Liver (tissue), 9 donors: Measurements from ENCODE around the gene LPCAT1. TPM values are rescaled to one million over a fixed set of nuclear protein-coding genes. Genes with fewer than 3 reads are reported as not detected.

Source experiments
- DNase-seq: peaks from one replicate; pipeline ENCODE4 v3.0.0-alpha.2; 2017; ENCODE audit warnings: low spot score
- H3K27ac ChIP-seq, 2 donors: one replicate each; pipeline ENCODE4 v1.7.0; 2013; ENCODE audit warnings: inconsistent platforms in 2 of 2, low read length in 2 of 2, control low read depth in 1 of 2, low read depth in 1 of 2, mild to moderate bottlenecking in 1 of 2
- H3K27me3 ChIP-seq, 4 donors: one replicate each; pipeline versions ENCODE4 v1.6.1 to v1.7.0; 2013; ENCODE audit warnings: low read length in 3 of 4, inconsistent platforms in 1 of 4, mild to moderate bottlenecking in 1 of 4, moderate library complexity in 1 of 4; ENCODE audit not compliant: control insufficient read depth in 4 of 4, insufficient read depth in 4 of 4
- H3K36me3 ChIP-seq, 4 donors: one replicate each; pipeline versions ENCODE4 v1.6.1 to v1.7.0; 2013; ENCODE audit warnings: low read length in 3 of 4, mild to moderate bottlenecking in 3 of 4, low read depth in 1 of 4, moderate library complexity in 1 of 4; ENCODE audit not compliant: control insufficient read depth in 4 of 4, insufficient read depth in 3 of 4
- H3K4me1 ChIP-seq, 4 donors: one replicate each; pipeline versions ENCODE4 v1.6.1 to v1.7.0; 2013; ENCODE audit warnings: low read length in 3 of 4, mild to moderate bottlenecking in 3 of 4, moderate library complexity in 1 of 4; ENCODE audit not compliant: control insufficient read depth in 4 of 4, insufficient read depth in 4 of 4
- H3K4me3 ChIP-seq, 3 donors: one replicate each; pipeline versions ENCODE4 v1.6.1 to v1.7.0; 2013; ENCODE audit warnings: low read length in 3 of 3, control low read depth in 1 of 3, low read depth in 1 of 3, mild to moderate bottlenecking in 1 of 3
- H3K9ac ChIP-seq, 2 donors: one replicate each; pipeline ENCODE4 v1.7.0; 2013; ENCODE audit warnings: low read length in 2 of 2, mild to moderate bottlenecking in 2 of 2, moderate library complexity in 2 of 2, control low read depth in 1 of 2, low read depth in 1 of 2
- H3K9me3 ChIP-seq, 4 donors: one replicate each; pipeline versions ENCODE4 v1.6.1 to v1.7.0; 2013; ENCODE audit warnings: low read length in 3 of 4; ENCODE audit not compliant: control insufficient read depth in 4 of 4
- EGR1 ChIP-seq, 2 donors: IDR thresholded peaks; 2 replicates each; pipeline ENCODE4 v1.6.1; 2016 to 2018; ENCODE audit warnings: antibody characterized with exemption in 2 of 2, low read depth in 2 of 2
- GABPA ChIP-seq, 2 donors: IDR thresholded peaks in 1 of 2; conservative IDR thresholded peaks in 1 of 2; 2 replicates each; pipeline ENCODE4 v1.6.1; 2016; ENCODE audit warnings: antibody characterized with exemption in 2 of 2, mild to moderate bottlenecking in 1 of 2, moderate library complexity in 1 of 2
- HNF4A ChIP-seq, 2 donors: conservative IDR thresholded peaks; 2 replicates each; pipeline ENCODE4 v1.6.1; 2016; ENCODE audit warnings: antibody characterized with exemption in 2 of 2, mild to moderate bottlenecking in 2 of 2
- HNF4G ChIP-seq: IDR thresholded peaks from 2 replicates; pipeline ENCODE4 v1.6.1; 2016; ENCODE audit warnings: antibody characterized with exemption
- JUND ChIP-seq, 2 donors: IDR thresholded peaks; 2 replicates each; pipeline ENCODE4 v1.6.1; 2016; ENCODE audit warnings: antibody characterized with exemption in 2 of 2
- NR2F2 ChIP-seq: IDR thresholded peaks from 2 replicates; pipeline ENCODE4 v1.6.1; 2016; ENCODE audit warnings: antibody characterized with exemption
- RAD21 ChIP-seq, 2 donors: IDR thresholded peaks; 2 replicates each; pipeline ENCODE4 v1.6.1; 2016; ENCODE audit warnings: antibody characterized with exemption in 2 of 2, mild to moderate bottlenecking in 2 of 2
- RXRA ChIP-seq, 2 donors: IDR thresholded peaks; 2 replicates each; pipeline ENCODE4 v1.6.1; 2017 to 2018; ENCODE audit warnings: antibody characterized with exemption in 2 of 2, mild to moderate bottlenecking in 1 of 2
- SP1 ChIP-seq: IDR thresholded peaks from 2 replicates; pipeline ENCODE4 v1.6.1; 2018; ENCODE audit warnings: antibody characterized with exemption, mild to moderate bottlenecking
- TAF1 ChIP-seq: conservative IDR thresholded peaks from 2 replicates; pipeline ENCODE4 v1.6.1; 2016; ENCODE audit warnings: antibody characterized with exemption, mild to moderate bottlenecking
- YY1 ChIP-seq: IDR thresholded peaks from 2 replicates; pipeline ENCODE4 v1.6.1; 2016; ENCODE audit warnings: antibody characterized with exemption, mild to moderate bottlenecking
- WGBS: extraction: QIAGEN DNeasy Blood & Tissue Kit; methylation state at CpG from one replicate; pipeline ENCODE4 v1.1.7; 2013; 5-methylcytosine and 5-hydroxymethylcytosine counted together
- polyA plus RNA-seq, 2 donors: library from polyadenylated mRNA; stranded (reverse) in 1 of 2; unstranded in 1 of 2; fragments of 200-250 nt in 1 of 2; fragments of >200 nt in 1 of 2; fragmentation: Nextera tagmentation in 1 of 2; extraction: Ambion mirVana in 1 of 2; gene quantifications; one replicate each; pipeline versions ENCODE4 v1.2.1 to v1.2.3, GENCODE V29; 2013 to 2015
- total RNA-seq, 2 donors: library from RNA; depleted of rRNA; stranded (reverse); fragments of >200 nt; gene quantifications; one replicate each; pipeline ENCODE4 v1.2.3, GENCODE V29; 2014
- TF ChIP-seq, protein P1 (sequence below): IDR thresholded peaks from 2 replicates; pipeline ENCODE4 v1.6.1; 2016; ENCODE audit warnings: antibody characterized with exemption, mild to moderate bottlenecking
- TF ChIP-seq, protein P2 (sequence below): fragments of 150-350 bp; IDR thresholded peaks from 2 replicates; pipeline ENCODE4 v1.5.1; 2017; ENCODE audit warnings: improper control_type of control experiment, low read depth, low read length; ENCODE audit not compliant: missing input control
- TF ChIP-seq, protein P3 (sequence below): IDR thresholded peaks from 2 replicates; pipeline ENCODE4 v1.6.1; 2016; ENCODE audit warnings: antibody characterized with exemption
- donor health status: healthy.
- donor health status: healthy.
- donor health status: healthy.
- donor health status: healthy.
- donor health status: healthy.

LPCAT1 gene
- total and polyA plus RNA-seq, 4 donors = 1.5 to 12.8 (median 9.9) TPM

DNA sequence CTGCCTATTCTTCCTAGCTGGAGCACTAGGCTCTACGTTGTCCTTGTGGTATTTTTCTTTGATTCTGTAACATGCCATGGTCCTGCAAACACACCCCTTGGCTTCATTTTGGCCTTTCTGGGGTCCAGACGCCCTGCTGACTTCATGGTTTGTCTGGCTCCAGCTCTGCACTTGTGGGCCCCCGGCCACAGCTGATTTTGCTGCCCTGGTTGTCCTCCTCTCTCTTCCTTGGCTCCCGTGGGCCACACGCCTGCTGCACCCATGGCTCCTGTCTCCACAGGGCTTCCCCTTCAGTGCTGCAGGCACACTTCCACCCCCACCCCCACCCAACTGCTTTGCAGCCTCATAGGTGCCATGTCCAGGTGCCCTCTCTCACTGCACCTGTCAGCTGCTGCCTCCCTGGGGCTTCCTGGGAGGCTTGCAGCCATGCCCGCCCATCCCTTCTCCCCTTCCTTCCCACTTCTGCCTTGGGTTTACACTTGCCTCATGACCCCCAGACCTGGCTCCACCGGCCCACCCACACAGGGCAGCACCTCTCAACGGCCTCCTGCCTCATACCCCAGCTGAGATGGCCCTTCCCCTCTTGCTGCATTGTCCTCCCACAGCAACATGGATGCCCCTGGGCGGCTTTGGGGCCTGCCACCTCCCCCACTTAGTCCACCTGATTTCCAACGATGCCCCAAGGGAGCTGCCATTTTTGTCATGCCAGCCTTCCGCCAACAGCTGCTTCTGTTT lies 104.1 kb downstream of the LPCAT1 start (continued):
- TF ChIP-seq SP1 (no peak), TAF1 (no peak)

DNA sequence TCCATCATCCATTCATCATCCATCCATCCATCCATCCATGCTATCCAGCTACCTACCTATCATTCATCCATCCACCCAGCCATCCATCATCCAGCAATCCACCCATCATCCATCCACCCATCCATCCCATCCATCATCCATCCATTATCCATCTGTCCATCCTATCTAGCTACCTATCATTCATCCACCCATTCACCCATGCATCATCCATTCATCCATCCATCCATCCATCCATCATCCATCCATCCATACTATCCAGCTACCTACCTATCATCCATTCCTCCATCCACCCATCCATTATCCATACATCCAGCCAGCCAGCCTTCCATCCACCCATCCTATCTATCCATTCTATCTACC lies 104.9 kb downstream of the LPCAT1 start:
- no peak for DNase-seq
- Histone ChIP-seq H3K27ac (no peak overlapping the region), H3K4me1 (no peaks in the 10 kb centered on the region), H3K27me3 (no peaks in the 10 kb centered on the region), H3K36me3 (no peaks in the 10 kb centered on the region), H3K4me3 (no peak overlapping the region), H3K9me3 (no peaks in the 10 kb centered on the region), H3K9ac (no peak overlapping the region)
- TF ChIP-seq EGR1 (IDR thresholded peaks at IDR 0.05; ENCODE audit: low read depth in 2 of 2) = no peak
- TF ChIP-seq RXRA (IDR thresholded peaks at IDR 0.05) = no peak
- TF ChIP-seq HNF4A (conservative IDR thresholded peaks at IDR 0.05) = no peak
- no peak for TF ChIP-seq HNF4G
- TF ChIP-seq TAF1 = no peak

DNA sequence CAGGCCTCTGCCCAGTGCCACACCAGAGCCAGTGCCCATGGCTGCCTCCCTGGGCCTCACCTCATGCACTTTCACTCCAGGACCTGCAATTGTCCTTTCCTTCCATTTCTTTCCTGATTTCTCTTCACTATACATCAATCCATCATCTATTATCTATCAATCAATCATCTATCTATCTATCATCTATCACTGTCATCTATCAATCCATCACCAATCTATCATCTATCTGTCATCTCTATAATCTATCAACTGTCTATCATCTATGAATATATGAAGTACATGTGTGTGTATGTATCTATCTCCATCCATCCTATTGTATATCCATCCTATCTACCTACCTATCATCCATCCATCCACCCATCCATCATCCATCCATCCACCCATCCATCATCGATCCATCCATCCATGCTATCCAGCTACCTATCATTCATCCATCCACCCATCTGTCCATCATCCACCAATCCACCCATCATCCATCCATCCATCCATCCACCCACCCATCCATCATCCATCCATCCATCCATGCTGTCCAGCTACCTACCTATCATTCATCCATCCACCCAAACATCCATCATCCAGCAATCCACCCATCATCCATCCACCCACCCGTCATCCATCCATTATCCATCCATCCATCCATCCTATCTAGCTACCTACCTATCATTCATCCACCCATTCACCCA lies 105.4 kb downstream of the LPCAT1 start:
- TF ChIP-seq RAD21 (IDR thresholded peaks at IDR 0.05) (no peak), NR2F2 (no peak), JUND (IDR thresholded peaks at IDR 0.05) (no peak), RXRA (IDR thresholded peaks at IDR 0.05) (no peak), TAF1 (no peak), YY1 (no peak), GABPA (IDR thresholded peaks at IDR 0.05 in 1 of 2, conservative IDR thresholded peaks at IDR 0.05 in 1 of 2) (no peak)
- TF ChIP-seq, protein P1, sequence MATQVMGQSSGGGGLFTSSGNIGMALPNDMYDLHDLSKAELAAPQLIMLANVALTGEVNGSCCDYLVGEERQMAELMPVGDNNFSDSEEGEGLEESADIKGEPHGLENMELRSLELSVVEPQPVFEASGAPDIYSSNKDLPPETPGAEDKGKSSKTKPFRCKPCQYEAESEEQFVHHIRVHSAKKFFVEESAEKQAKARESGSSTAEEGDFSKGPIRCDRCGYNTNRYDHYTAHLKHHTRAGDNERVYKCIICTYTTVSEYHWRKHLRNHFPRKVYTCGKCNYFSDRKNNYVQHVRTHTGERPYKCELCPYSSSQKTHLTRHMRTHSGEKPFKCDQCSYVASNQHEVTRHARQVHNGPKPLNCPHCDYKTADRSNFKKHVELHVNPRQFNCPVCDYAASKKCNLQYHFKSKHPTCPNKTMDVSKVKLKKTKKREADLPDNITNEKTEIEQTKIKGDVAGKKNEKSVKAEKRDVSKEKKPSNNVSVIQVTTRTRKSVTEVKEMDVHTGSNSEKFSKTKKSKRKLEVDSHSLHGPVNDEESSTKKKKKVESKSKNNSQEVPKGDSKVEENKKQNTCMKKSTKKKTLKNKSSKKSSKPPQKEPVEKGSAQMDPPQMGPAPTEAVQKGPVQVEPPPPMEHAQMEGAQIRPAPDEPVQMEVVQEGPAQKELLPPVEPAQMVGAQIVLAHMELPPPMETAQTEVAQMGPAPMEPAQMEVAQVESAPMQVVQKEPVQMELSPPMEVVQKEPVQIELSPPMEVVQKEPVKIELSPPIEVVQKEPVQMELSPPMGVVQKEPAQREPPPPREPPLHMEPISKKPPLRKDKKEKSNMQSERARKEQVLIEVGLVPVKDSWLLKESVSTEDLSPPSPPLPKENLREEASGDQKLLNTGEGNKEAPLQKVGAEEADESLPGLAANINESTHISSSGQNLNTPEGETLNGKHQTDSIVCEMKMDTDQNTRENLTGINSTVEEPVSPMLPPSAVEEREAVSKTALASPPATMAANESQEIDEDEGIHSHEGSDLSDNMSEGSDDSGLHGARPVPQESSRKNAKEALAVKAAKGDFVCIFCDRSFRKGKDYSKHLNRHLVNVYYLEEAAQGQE = no peak
- TF ChIP-seq, protein P2, sequence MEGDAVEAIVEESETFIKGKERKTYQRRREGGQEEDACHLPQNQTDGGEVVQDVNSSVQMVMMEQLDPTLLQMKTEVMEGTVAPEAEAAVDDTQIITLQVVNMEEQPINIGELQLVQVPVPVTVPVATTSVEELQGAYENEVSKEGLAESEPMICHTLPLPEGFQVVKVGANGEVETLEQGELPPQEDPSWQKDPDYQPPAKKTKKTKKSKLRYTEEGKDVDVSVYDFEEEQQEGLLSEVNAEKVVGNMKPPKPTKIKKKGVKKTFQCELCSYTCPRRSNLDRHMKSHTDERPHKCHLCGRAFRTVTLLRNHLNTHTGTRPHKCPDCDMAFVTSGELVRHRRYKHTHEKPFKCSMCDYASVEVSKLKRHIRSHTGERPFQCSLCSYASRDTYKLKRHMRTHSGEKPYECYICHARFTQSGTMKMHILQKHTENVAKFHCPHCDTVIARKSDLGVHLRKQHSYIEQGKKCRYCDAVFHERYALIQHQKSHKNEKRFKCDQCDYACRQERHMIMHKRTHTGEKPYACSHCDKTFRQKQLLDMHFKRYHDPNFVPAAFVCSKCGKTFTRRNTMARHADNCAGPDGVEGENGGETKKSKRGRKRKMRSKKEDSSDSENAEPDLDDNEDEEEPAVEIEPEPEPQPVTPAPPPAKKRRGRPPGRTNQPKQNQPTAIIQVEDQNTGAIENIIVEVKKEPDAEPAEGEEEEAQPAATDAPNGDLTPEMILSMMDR = no peak
- TF ChIP-seq, protein P3, sequence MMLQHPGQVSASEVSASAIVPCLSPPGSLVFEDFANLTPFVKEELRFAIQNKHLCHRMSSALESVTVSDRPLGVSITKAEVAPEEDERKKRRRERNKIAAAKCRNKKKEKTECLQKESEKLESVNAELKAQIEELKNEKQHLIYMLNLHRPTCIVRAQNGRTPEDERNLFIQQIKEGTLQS = no peak
- H3K4me3 ChIP-seq = no peak overlapping the region
- H3K36me3 ChIP-seq = no peaks in the 10 kb centered on the region
- no peak for DNase-seq
- 77% methylated on average over 2 of the region's 2 CpGs for WGBS
- no peaks in the 10 kb centered on the region for H3K9me3 ChIP-seq
- H3K27me3 ChIP-seq = no peaks in the 10 kb centered on the region
- no peaks in the 10 kb centered on the region for H3K4me1 ChIP-seq
- no peak overlapping the region for H3K9ac ChIP-seq
- no peak overlapping the region for H3K27ac ChIP-seq
